IMR-90 (cell line): ENCODE measurements around the gene ARFGAP2. TPM values are rescaled to one million over a fixed set of nuclear protein-coding genes. Genes with fewer than 3 reads are reported as not detected.
"Not testable (repeated sequence)": the region's sequence is repeated elsewhere in the genome, so short reads cannot be mapped to it uniquely, and the experiment has no call there.

Source experiments
- ATAC-seq: fragments of 200-7000 bp; cut with Tn5 transposase; 2 replicates; pipeline ENCODE4 v1.9.1; 2020; ENCODE audit warnings: low read depth, mild to moderate bottlenecking, moderate library complexity
- BruUV-seq: library from RNA; stranded (reverse); fragments of 400-500 nt; replicated peaks from 2 replicates; lab custom pipeline; 2021; lab: Mats Ljungman, UMichigan
- CTCF ChIA-PET: fragments of 300-600 bp; formaldehyde crosslinking; extraction: SDS; loops from one replicate; lab custom pipeline; 2021; ENCODE audit warnings: antibody characterized with exemption; lab: Yijun Ruan, JAX
- POLR2A ChIA-PET: fragments of 300-600 bp; sonication (Branson Sonifier 250); formaldehyde crosslinking; loops from one replicate; lab custom pipeline; 2022; ENCODE audit warnings: antibody characterized with exemption; ENCODE audit not compliant: unreplicated experiment; lab: Charles Lee
- DNase-seq: peaks from one replicate; pipeline ENCODE4 v3.0.0; 2013
- H2AFZ ChIP-seq: replicated peaks from 2 replicates; pipeline ENCODE3; 2013; ENCODE audit warnings: low read length, mild to moderate bottlenecking; ENCODE audit not compliant: poor library complexity
- H2AK5ac ChIP-seq: 2 replicates; pipeline ENCODE4 v1.6.1; 2013; ENCODE audit warnings: low read depth, low read length, inconsistent platforms
- H2AK9ac ChIP-seq: replicated peaks from 2 replicates; pipeline ENCODE3; 2013; ENCODE audit warnings: mild to moderate bottlenecking, low read depth, low read length, moderate library complexity; ENCODE audit not compliant: poor library complexity
- H2BK120ac ChIP-seq: 2 replicates; pipeline ENCODE4 v1.6.1; 2013; ENCODE audit warnings: low read depth, low read length, inconsistent platforms
- H2BK15ac ChIP-seq: 3 replicates; pipeline ENCODE4 v1.6.1; 2013; ENCODE audit warnings: low read depth, low read length, inconsistent platforms
- H2BK20ac ChIP-seq: 2 replicates; pipeline ENCODE4 v1.6.1; 2013; ENCODE audit warnings: low read depth, mild to moderate bottlenecking, inconsistent platforms, low read length, moderate library complexity
- H2BK5ac ChIP-seq: 2 replicates; pipeline ENCODE4 v1.6.1; 2013; ENCODE audit warnings: mild to moderate bottlenecking, low read depth, low read length, inconsistent platforms; ENCODE audit not compliant: poor library complexity, severe bottlenecking
- H3K14ac ChIP-seq: replicated peaks from 2 replicates; pipeline ENCODE4 v1.6.1; 2013; ENCODE audit warnings: low read depth, low read length, inconsistent platforms
- H3K18ac ChIP-seq: 2 replicates; pipeline ENCODE4 v1.6.1; 2013; ENCODE audit warnings: low read depth, low read length, control low read depth
- H3K23ac ChIP-seq: 2 replicates; pipeline ENCODE4 v1.6.1; 2013; ENCODE audit warnings: low read depth, low read length, inconsistent platforms
- H3K27ac ChIP-seq: 2 replicates; pipeline ENCODE4 v1.5.1; 2013; ENCODE audit warnings: mild to moderate bottlenecking, control low read depth, low read length; ENCODE audit not compliant: insufficient read depth
- H3K27me3 ChIP-seq: 2 replicates; pipeline ENCODE4 v1.6.1; 2013; ENCODE audit warnings: low read length; ENCODE audit not compliant: control insufficient read depth, insufficient read depth
- H3K36me3 ChIP-seq: 2 replicates; pipeline ENCODE4 v1.6.1; 2013; ENCODE audit warnings: low read length, mixed read lengths; ENCODE audit not compliant: control insufficient read depth, insufficient read depth
- H3K4ac ChIP-seq: 2 replicates; pipeline ENCODE4 v1.6.1; 2013; ENCODE audit warnings: low read depth, low read length, inconsistent platforms
- H3K4me1 ChIP-seq: 2 replicates; pipeline ENCODE4 v1.6.1; 2013; ENCODE audit warnings: low read length, mixed read lengths; ENCODE audit not compliant: control insufficient read depth, insufficient read depth
- H3K4me2 ChIP-seq: 2 replicates; pipeline ENCODE4 v1.6.1; 2013; ENCODE audit warnings: low read depth, mild to moderate bottlenecking, control low read depth, low read length, moderate library complexity
- H3K4me3 ChIP-seq: 2 replicates; pipeline ENCODE4 v1.5.1; 2013; ENCODE audit warnings: low read depth, mild to moderate bottlenecking, control low read depth, low read length, moderate library complexity; ENCODE audit not compliant: insufficient read depth
- H3K56ac ChIP-seq: 2 replicates; pipeline ENCODE4 v1.6.1; 2013; ENCODE audit warnings: low read length, inconsistent platforms; ENCODE audit not compliant: insufficient read depth; ENCODE audit errors: extremely low read depth
- H3K79me1 ChIP-seq, 2 experiments: 2 replicates each; pipeline ENCODE4 v1.6.1; 2013; ENCODE audit warnings: low read length in 2 of 2, inconsistent platforms in 1 of 2, low read depth in 1 of 2
- H3K9ac ChIP-seq: 2 replicates; pipeline ENCODE4 v1.6.1; 2013; ENCODE audit warnings: low read depth, low read length, control low read depth
- H3K9me1 ChIP-seq: 2 replicates; pipeline ENCODE4 v1.6.1; 2013; ENCODE audit warnings: low read length, inconsistent platforms; ENCODE audit not compliant: insufficient read depth
- H3K9me3 ChIP-seq: 2 replicates; pipeline ENCODE4 v1.6.1; 2013; ENCODE audit warnings: low read length; ENCODE audit not compliant: control insufficient read depth, insufficient read depth
- H4K20me1 ChIP-seq: 2 replicates; pipeline ENCODE4 v1.6.1; 2013; ENCODE audit warnings: low read length, inconsistent platforms; ENCODE audit not compliant: insufficient read depth
- H4K5ac ChIP-seq: 2 replicates; pipeline ENCODE4 v1.6.1; 2013; ENCODE audit warnings: mild to moderate bottlenecking, low read depth, low read length, control low read depth
- H4K8ac ChIP-seq, 2 experiments: 2 replicates each; pipeline ENCODE4 v1.6.1; 2013; ENCODE audit warnings: low read depth in 2 of 2, low read length in 2 of 2, control low read depth in 1 of 2, inconsistent platforms in 1 of 2
- H4K91ac ChIP-seq: 2 replicates; pipeline ENCODE4 v1.6.1; 2013; ENCODE audit warnings: low read depth, low read length, inconsistent platforms; ENCODE audit not compliant: insufficient read depth
- WGBS, 2 experiments: methylation state at CpG; one replicate each; pipeline versions ENCODE4 v1.1.5 to v1.1.7; 2013; ENCODE audit warnings: missing lambda C conversion rate in 2 of 2; ENCODE audit not compliant: insufficient read length in 1 of 2; ENCODE audit errors: extremely low coverage in 2 of 2; 5-methylcytosine and 5-hydroxymethylcytosine counted together
- dilution Hi-C: fragments of 300-500 bp; cut with HindIII; formaldehyde crosslinking; loops from one replicate; pipeline ENCODE4 v1.14.3; 2018; ENCODE audit warnings: low sequenced_read_pairs; ENCODE audit not compliant: unreplicated experiment
- in situ Hi-C: fragments of 300-500 bp; cut with MboI; formaldehyde crosslinking; loops from 3 replicates; pipeline ENCODE4 v1.14.3; 2019; ENCODE audit warnings: low sequenced_read_pairs, inconsistent platforms, mixed read lengths
- intact Hi-C: fragments of 100-400 bp; cut with micrococcal nuclease; formaldehyde crosslinking; loops from 2 replicates; pipeline ENCODE4 v1.10.0; 2022
- polyA plus RNA-seq, 3 experiments: library from polyadenylated mRNA; depleted of rRNA; stranded (reverse); fragments of >200 nt; gene quantifications; 2 replicates each; pipeline ENCODE4 v1.2.3, GENCODE V29; 2012; ENCODE audit warnings: low replicate concordance in 1 of 3
- total RNA-seq: library from RNA; depleted of rRNA; stranded (reverse); fragments of >200 nt; gene quantifications from 2 replicates; pipeline ENCODE4 v1.2.3, GENCODE V29; 2012

Gene ARFGAP2
- total and polyA plus RNA-seq, 2 of the 4 experiments (the other 2 are of a cell fraction), result 54.7 to 87.8 TPM

DNA sequence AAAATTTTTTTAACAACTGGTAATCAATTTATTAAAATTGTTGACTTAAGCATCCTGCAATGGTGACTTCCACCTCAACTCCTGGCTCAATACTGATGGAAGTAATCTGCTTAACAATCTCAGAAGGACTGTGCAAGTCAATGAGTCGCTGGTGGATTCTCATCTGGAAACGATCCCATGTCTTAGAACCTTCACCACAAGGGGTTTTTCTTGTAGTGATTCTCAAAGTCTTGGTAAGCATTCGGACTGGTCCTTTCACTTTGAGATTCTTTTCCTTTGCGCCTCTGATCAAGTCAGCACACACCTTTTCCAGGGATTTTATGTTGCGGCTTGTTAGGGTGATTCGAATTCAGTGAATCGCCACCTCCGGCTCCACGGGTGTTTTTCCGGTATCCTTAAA, 14.5 kb upstream of the ARFGAP2 start:
- DNase-seq, result peak; percentile 56
- H3K9me1 ChIP-seq, H3K14ac ChIP-seq, H3K18ac ChIP-seq, in situ Hi-C loops, H3K79me1 ChIP-seq, H3K27me3 ChIP-seq, H3K56ac ChIP-seq, H2AK5ac ChIP-seq, H3K4me1 ChIP-seq, POLR2A ChIA-PET, H2BK15ac ChIP-seq, H4K91ac ChIP-seq, H3K4me3 ChIP-seq, ATAC-seq, dilution Hi-C loops, H3K36me3 ChIP-seq, BruUV-seq, H3K4ac ChIP-seq, H4K20me1 ChIP-seq, H2AFZ ChIP-seq, H3K23ac ChIP-seq, intact Hi-C loops, H2BK120ac ChIP-seq, H3K4me2 ChIP-seq, H3K9ac ChIP-seq, H2BK20ac ChIP-seq, H4K5ac ChIP-seq, H3K27ac ChIP-seq, H2BK5ac ChIP-seq, H4K8ac ChIP-seq, H2AK9ac ChIP-seq, H3K9me3 ChIP-seq: not testable (repeated sequence)
- WGBS, 2 experiments, result 100% methylated on average over 3 of the region's 10 CpGs; no CpG with 5 or more reads in 1 of the 2 experiments
- CTCF ChIA-PET, result interaction anchor here (0.6 kb wide), 1 partner anchor 10 kb away, joined by 4 read pairs; no protein-coding TSS in a partner anchor
